NCI-H345 treated with DMSO at 0.1 percent for 48 hours (cell line): ENCODE results near the gene ZMAT5.

ENCODE experiments used
- DNase-seq: peaks from one replicate; lab custom pipeline; 2025; ENCODE audit not compliant: unreplicated experiment; lab: John Stamatoyannopoulos, UW

Gene ZMAT5

GRCh38 chr22:29710922-29711593, 55.7 kb downstream of the ZMAT5 start:
- no peak for DNase-seq

GRCh38 chr22:29710193-29710592, 56.6 kb downstream of the ZMAT5 start:
- DNase-seq = no peak

- no peak for DNase-seq
Observed at GRCh38 chr22:29707471-29707870, 59.3 kb downstream of the ZMAT5 start.

- DNase-seq = no peak
Observed at GRCh38 chr22:29707010-29707409, 59.8 kb downstream of the ZMAT5 start.

- no peak for DNase-seq
Observed at GRCh38 chr22:29706486-29706885, 60.3 kb downstream of the ZMAT5 start.

- no peak for DNase-seq
Observed at GRCh38 chr22:29705651-29706050, 61.2 kb downstream of the ZMAT5 start.

GRCh38 chr22:29704528-29705285, 62.1 kb downstream of the ZMAT5 start:
- peak; percentile 28 for DNase-seq

- no peak for DNase-seq
Observed at GRCh38 chr22:29703569-29704195, 63.1 kb downstream of the ZMAT5 start.

- DNase-seq = peak; percentile 54
Observed at GRCh38 chr22:29702931-29703501, 63.8 kb downstream of the ZMAT5 start.

GRCh38 chr22:29702000-29702930, 64.5 kb downstream of the ZMAT5 start:
- no peak for DNase-seq

GRCh38 chr22:29701155-29701999, 65.4 kb downstream of the ZMAT5 start:
- no peak for DNase-seq

GRCh38 chr22:29700900-29701154, 66.0 kb downstream of the ZMAT5 start:
- DNase-seq = peak; percentile 44

GRCh38 chr22:29700206-29700899, 66.5 kb downstream of the ZMAT5 start:
- no peak for DNase-seq

- DNase-seq = no peak
Observed at GRCh38 chr22:29697853-29698598, 68.8 kb downstream of the ZMAT5 start.

- peak; percentile 57 for DNase-seq
Observed at GRCh38 chr22:29695129-29695926, 71.5 kb downstream of the ZMAT5 start.

GRCh38 chr22:29693671-29694070, 73.1 kb downstream of the ZMAT5 start:
- DNase-seq = no peak

- no peak for DNase-seq
Observed at GRCh38 chr22:29693161-29693560, 73.6 kb downstream of the ZMAT5 start.

- no peak for DNase-seq
Observed at GRCh38 chr22:29692327-29692640, 74.5 kb downstream of the ZMAT5 start.
